NB4 (cell line): ENCODE results near the gene SPON1.

Experiments used
- MYC ChIP-seq: IDR thresholded peaks from 2 replicates; pipeline ENCODE4 v1.6.1; 2011; ENCODE audit warnings: low read depth, low read length
- POLR2A ChIP-seq: IDR thresholded peaks from 2 replicates; pipeline ENCODE4 v1.6.1; 2011; ENCODE audit warnings: mild to moderate bottlenecking; ENCODE audit not compliant: insufficient read length; ENCODE audit errors: extremely low read depth
- TF ChIP-seq, protein P1 (sequence below): IDR thresholded peaks from one replicate; pipeline ENCODE4 v1.5.1; 2012; ENCODE audit warnings: low read depth, low read length

DNA sequence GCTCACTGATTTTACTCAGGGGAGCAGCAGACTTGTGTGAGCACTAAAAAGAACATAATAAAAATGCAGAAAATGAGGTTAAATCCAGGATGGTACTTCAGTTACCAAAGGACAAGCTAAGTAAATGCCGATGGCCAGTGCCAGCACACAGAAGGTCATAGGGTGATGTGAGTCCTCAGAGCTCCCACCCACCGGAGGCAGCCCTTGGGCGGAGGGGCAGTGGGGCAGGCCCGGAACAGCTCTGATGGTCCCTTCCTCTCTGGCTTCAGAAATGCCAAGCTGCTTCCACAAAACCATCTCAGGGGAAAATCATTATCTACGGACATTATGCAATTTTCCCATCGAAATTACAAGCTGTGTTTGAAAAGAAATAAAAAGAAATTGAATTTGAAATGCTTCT lies 271.9 kb downstream of the SPON1 start:
- TF ChIP-seq, protein P1, sequence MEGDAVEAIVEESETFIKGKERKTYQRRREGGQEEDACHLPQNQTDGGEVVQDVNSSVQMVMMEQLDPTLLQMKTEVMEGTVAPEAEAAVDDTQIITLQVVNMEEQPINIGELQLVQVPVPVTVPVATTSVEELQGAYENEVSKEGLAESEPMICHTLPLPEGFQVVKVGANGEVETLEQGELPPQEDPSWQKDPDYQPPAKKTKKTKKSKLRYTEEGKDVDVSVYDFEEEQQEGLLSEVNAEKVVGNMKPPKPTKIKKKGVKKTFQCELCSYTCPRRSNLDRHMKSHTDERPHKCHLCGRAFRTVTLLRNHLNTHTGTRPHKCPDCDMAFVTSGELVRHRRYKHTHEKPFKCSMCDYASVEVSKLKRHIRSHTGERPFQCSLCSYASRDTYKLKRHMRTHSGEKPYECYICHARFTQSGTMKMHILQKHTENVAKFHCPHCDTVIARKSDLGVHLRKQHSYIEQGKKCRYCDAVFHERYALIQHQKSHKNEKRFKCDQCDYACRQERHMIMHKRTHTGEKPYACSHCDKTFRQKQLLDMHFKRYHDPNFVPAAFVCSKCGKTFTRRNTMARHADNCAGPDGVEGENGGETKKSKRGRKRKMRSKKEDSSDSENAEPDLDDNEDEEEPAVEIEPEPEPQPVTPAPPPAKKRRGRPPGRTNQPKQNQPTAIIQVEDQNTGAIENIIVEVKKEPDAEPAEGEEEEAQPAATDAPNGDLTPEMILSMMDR: no peak
- no peak for TF ChIP-seq MYC
- TF ChIP-seq POLR2A: no peak
